CD4-positive, alpha-beta T cell treated with Interleukin-4 for 1 hour (primary cell): Measurements from ENCODE around the gene RELA.
A peak's percentile ranks its signal among the peaks of the same experiment; 100 is the strongest.
"Not testable (repeated sequence)": the region's sequence is repeated elsewhere in the genome, so short reads cannot be mapped to it uniquely, and the experiment has no call there.

ENCODE experiments used
- DNase-seq, 2 donors: peaks; one replicate each; pipeline ENCODE4 v3.0.0-alpha.2; 2020 to 2022

The RELA gene

GRCh38 chr11:65662799-65663638, at the start of gene RELA:
Gene RELA, minus strand, starts transcription at chr11:65662916. Its CDS starts 84 bp downstream, at chr11:65662832.
- peak; percentile 92 to 93 for DNase-seq

- DNase-seq, result peak; percentile 98
These were observed 49.3 kb upstream of the RELA start, which contains the start of gene KAT5 for GRCh38 chr11:65711785-65712632. Gene KAT5, plus strand, starts transcription at chr11:65712252. Its CDS starts 16 bp downstream, at chr11:65712268.

GRCh38 chr11:65710421-65710820, 47.7 kb upstream of the RELA start:
- DNase-seq, result no peak

- DNase-seq, result no peak
These were observed 46.9 kb upstream of the RELA start for GRCh38 chr11:65709661-65710060.

GRCh38 chr11:65708451-65708850, 45.7 kb upstream of the RELA start:
- DNase-seq, result no peak

- not testable (repeated sequence) for DNase-seq
These were observed 44.3 kb upstream of the RELA start for GRCh38 chr11:65707002-65707401.

- DNase-seq, result peak; percentile 83 to 87
These were observed 43.6 kb upstream of the RELA start for GRCh38 chr11:65706303-65706763.

GRCh38 chr11:65703846-65704245, 41.1 kb upstream of the RELA start:
- no peak for DNase-seq

- no peak for DNase-seq
These were observed 39.0 kb upstream of the RELA start for GRCh38 chr11:65701686-65702085.

- no peak for DNase-seq
These were observed 37.7 kb upstream of the RELA start for GRCh38 chr11:65700399-65700798.

- no peak for DNase-seq
These were observed 36.6 kb upstream of the RELA start for GRCh38 chr11:65699306-65699705.

GRCh38 chr11:65698205-65698604, 35.5 kb upstream of the RELA start:
- DNase-seq, result no peak

- no peak for DNase-seq
These were observed 34.3 kb upstream of the RELA start for GRCh38 chr11:65696802-65697552.

- no peak for DNase-seq
These were observed 32.9 kb upstream of the RELA start for GRCh38 chr11:65695459-65696241.

- DNase-seq, result no peak
These were observed 29.7 kb upstream of the RELA start for GRCh38 chr11:65692367-65692766.

GRCh38 chr11:65691847-65692246, 29.1 kb upstream of the RELA start:
- DNase-seq, result not testable (repeated sequence)

- no peak for DNase-seq
These were observed 23.3 kb upstream of the RELA start for GRCh38 chr11:65685981-65686380.

- DNase-seq, result not testable (repeated sequence)
These were observed 20.8 kb upstream of the RELA start for GRCh38 chr11:65683480-65683879.

GRCh38 chr11:65680192-65680743, 17.6 kb upstream of the RELA start:
- DNase-seq, result no peak

- no peak for DNase-seq
These were observed 10.3 kb upstream of the RELA start for GRCh38 chr11:65672982-65673381.

GRCh38 chr11:65672180-65672860, 9.6 kb upstream of the RELA start:
- DNase-seq, result no peak
